IPS-18c (cell line): Measurements from ENCODE around the gene TMEM88.
"Not testable (repeated sequence)": the region's sequence is repeated elsewhere in the genome, so short reads cannot be mapped to it uniquely, and the experiment has no call there.

ENCODE experiments used
- H3K4me3 ChIP-seq: 2 replicates; pipeline ENCODE4 v1.7.0; 2013; ENCODE audit warnings: low read depth, mild to moderate bottlenecking, low read length, moderate library complexity; ENCODE audit not compliant: insufficient read depth
- H3K9me3 ChIP-seq: one replicate; pipeline ENCODE4 v1.6.1; 2013; ENCODE audit warnings: mild to moderate bottlenecking, low read length, moderate library complexity; ENCODE audit not compliant: control insufficient read depth, insufficient read depth

The TMEM88 gene, protein sequence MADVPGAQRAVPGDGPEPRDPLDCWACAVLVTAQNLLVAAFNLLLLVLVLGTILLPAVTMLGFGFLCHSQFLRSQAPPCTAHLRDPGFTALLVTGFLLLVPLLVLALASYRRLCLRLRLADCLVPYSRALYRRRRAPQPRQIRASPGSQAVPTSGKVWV

GRCh38 chr17:7854851-7855659 lies at the start of gene TMEM88:
TMEM88 (plus strand) TSS chr17:7855066; CDS start chr17:7855075, 9 bp downstream.
- peak within 1 kb of the TSS; percentile 79 for H3K4me3 ChIP-seq
- H3K9me3 ChIP-seq, result peaks cover 3% of the 10 kb centered on the region

GRCh38 chr17:7806587-7806986 lies 48.3 kb upstream of the TMEM88 start:
- no peak overlapping the region for H3K4me3 ChIP-seq
- no peaks in the 10 kb centered on the region for H3K9me3 ChIP-seq

DNA sequence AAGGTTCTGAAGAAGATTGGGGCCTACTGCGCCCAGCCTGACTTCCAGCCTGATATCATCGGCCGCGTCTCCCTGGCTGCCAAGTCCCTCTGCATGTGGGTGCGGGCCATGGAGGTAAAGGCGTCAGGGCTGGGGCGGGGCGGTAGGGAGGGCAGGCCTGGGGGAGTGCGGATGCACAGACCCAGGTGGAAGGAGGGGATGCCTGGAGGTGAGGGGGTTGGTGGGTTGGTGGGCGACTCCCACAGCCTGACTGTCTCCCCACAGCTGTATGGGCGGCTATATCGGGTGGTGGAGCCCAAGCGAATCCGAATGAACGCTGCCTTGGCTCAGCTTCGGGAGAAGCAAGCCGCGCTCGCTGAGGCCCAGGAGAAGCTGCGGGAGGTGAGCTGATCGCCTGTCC lies 47.7 kb upstream of the TMEM88 start:
- Histone ChIP-seq H3K9me3 (no peaks in the 10 kb centered on the region), H3K4me3 (no peak overlapping the region)

DNA sequence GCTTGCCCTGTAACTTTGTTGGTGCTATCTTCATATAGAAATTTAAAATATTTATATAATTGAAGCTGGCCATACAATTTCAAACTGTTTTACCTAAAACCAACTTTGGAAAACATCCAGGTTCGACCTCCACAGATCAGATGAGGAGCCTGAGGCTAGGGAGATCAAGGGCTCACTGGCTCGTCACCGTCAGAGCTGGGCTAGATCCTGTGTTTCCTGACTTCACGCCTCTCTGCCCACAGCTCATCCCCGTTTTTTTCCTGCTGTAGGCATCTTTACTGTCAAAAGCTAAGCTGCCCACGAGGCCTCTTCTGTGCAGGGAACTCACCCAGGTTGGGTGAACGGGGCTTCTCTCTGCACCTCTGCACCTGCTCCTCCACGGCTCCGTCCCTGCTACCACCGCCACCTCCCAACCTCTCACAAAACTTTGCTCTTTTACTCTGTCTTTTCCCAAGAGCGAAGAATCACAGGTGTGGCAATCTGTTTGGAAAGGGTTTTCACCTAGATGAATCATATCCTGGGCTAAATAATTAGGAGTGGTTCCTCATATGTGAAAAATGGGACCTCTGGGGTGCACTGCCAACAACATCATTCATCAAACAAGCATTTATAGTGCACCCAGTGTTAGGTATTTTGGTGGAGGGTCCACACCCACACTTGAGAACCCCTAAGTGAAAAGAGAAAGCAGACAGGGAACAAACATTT lies 45.6 kb upstream of the TMEM88 start:
- H3K4me3 ChIP-seq, result no peak overlapping the region
- H3K9me3 ChIP-seq, result no peaks in the 10 kb centered on the region

- H3K4me3 ChIP-seq, H3K9me3 ChIP-seq: not testable (repeated sequence)
Measured at GRCh38 chr17:7809791-7810343, 45.0 kb upstream of the TMEM88 start.

DNA sequence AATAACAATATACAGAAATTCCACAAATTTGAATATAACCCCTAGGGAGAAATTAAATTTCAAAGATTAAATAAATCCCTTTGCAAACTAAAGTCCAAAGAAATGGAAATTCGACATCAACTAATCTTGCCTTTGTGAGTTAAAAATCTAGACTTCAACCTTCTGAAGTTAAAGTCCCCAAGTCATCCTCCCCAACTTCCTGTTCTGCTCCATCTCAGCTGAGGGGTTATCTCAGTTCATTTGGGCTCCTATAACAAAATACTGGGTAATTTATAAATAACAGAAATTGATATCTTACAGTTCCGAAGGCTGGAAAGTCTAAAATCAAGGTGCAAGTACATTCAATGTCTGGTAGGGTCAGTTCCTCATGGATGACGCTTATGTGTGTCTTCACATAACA lies 43.6 kb upstream of the TMEM88 start:
- Histone ChIP-seq H3K4me3 (no peak overlapping the region), H3K9me3 (no peaks in the 10 kb centered on the region)

GRCh38 chr17:7814969-7815368 lies 39.9 kb upstream of the TMEM88 start:
- no peak overlapping the region for H3K4me3 ChIP-seq
- H3K9me3 ChIP-seq, result no peaks in the 10 kb centered on the region

GRCh38 chr17:7816926-7817642 lies 37.8 kb upstream of the TMEM88 start:
- H3K9me3 ChIP-seq, result no peaks in the 10 kb centered on the region
- H3K4me3 ChIP-seq, result no peak overlapping the region

DNA sequence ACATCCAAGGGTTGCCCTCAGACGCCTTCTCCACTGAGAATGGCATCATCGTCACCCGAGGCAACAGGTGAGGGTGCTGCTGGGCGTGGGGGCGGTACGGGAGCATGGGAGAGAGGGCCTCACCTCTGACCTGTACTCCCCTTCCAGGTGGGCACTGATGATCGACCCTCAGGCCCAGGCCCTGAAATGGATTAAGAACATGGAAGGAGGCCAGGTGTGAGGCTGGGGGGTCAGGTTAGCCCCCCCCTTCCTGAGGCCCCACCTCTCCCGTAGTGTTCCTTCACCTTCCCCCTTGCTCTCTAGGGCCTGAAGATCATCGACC lies 37.3 kb upstream of the TMEM88 start:
- H3K9me3 ChIP-seq, result no peaks in the 10 kb centered on the region
- H3K4me3 ChIP-seq, result no peak overlapping the region

DNA sequence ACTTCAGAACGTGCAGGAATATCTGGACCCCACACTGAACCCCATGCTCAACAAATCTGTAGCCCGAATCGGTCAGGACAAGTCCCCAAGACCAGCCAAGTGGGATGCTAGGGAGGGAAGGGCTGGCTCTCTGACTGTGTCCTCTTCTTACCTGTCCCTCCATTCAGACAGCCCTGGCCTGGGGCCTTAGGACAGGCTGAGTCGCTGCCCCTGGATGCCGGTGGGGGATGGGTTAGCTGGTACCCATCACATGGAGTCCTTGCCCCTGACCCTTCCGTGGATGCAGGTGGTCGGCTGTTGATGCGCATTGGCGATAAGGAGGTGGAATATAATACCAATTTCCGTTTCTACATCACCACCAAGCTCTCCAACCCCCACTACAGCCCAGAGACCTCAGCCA lies 36.8 kb upstream of the TMEM88 start:
- no peaks in the 10 kb centered on the region for H3K9me3 ChIP-seq
- H3K4me3 ChIP-seq, result no peak overlapping the region

DNA sequence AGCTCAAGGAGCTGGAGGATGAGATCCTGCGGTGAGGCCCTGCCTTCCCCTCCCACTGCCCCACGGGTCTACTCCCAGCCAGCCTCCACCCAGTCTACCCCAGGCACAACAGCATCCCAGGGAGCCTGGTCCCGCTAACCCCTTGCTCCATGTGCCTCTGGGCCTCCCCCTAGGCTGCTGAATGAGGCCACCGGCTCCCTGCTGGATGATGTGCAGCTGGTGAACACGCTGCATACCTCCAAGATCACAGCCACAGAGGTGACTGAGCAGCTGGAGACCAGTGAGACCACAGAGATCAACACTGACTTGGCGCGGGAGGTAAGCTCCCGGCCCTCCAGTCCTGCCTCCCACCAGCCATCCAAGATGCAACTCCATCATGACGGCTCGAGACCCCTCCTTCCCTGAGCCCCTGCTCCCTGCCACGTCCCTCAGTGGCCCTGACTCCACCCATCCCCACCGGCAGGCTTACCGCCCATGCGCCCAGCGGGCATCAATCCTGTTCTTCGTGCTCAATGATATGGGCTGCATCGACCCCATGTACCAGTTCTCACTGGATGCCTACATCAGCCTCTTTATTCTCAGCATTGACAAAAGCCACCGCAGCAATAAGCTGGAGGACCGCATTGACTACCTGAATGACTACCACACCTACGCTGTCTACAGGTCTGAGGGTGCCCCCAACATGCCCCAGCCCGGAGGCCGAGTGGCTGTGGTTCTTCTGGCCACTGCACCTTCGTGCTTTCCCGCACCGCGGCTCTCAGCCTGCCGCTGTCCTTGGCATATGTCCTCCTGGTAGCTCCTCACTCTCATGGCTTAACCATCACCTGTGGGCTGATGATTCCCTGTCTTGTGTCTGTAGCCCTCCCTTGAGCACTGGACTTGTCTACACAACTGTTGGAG lies 35.9 kb upstream of the TMEM88 start:
- H3K4me3 ChIP-seq, result no peak overlapping the region
- H3K9me3 ChIP-seq, result no peaks in the 10 kb centered on the region

- Histone ChIP-seq H3K4me3 (no peak overlapping the region), H3K9me3 (peaks cover 2% of the 10 kb centered on the region)
Measured at GRCh38 chr17:7820231-7820630, 34.6 kb upstream of the TMEM88 start.

DNA sequence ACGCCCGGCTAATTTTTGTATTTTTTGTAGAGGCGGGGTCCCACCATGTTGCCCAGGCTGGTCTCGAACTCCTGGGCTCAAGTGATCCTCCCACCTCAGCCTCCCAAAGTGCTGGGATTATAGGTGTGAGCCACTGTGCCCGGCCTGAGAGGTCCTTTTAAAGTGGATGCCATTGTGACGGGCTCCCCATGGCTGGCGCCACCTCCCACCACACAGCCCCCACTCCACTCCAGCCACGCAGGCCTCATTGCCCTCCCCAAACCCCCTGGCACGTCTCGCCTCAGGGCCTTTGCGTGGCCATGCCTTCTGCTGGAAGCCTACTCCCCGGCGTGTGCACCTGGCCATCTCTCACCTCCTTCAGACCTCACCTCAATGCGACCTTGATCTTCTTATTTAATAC lies 32.7 kb upstream of the TMEM88 start:
- H3K9me3 ChIP-seq, result peaks cover 2% of the 10 kb centered on the region

DNA sequence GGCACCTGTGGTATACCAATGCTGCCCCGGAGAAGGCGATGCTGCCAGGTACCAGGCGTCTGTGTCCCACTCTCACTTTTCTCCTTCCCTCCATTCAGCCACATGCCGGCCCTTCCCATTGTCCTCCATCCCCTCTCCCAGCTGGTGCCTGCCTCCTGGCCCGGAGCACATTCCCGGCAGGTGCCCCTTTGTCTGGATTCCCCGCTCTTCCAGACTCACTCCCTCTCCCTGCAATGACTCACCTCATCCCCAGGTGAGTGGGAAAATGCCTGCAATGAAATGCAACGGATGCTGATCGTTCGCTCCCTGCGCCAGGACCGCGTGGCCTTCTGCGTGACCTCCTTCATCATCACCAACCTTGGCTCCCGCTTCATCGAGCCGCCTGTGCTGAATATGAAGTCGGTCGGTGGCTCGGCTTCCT lies 31.3 kb upstream of the TMEM88 start:
- H3K4me3 ChIP-seq, result no peak overlapping the region
- H3K9me3 ChIP-seq, result peaks cover 2% of the 10 kb centered on the region

More for the DNA sequence above, 32.7 kb upstream of the TMEM88 start:
- no peak overlapping the region for H3K4me3 ChIP-seq

- Histone ChIP-seq H3K9me3 (peaks cover 2% of the 10 kb centered on the region), H3K4me3 (no peak overlapping the region)
Measured at GRCh38 chr17:7824021-7824924, 30.6 kb upstream of the TMEM88 start.
